Mononuclear cell (primary cell): ENCODE data around the gene NMT2. TPM values are rescaled to one million over a fixed set of nuclear protein-coding genes. Genes with fewer than 3 reads are reported as not detected.
"Not testable (repeated sequence)": the region's sequence is repeated elsewhere in the genome, so short reads cannot be mapped to it uniquely, and the experiment has no call there.

Experiments
- H3K27me3 ChIP-seq: 2 replicates; pipeline ENCODE4 v1.6.0; 2011; ENCODE audit warnings: low read length, control low read depth; ENCODE audit not compliant: insufficient read depth
- H3K4me1 ChIP-seq: 2 replicates; pipeline ENCODE4 v1.5.1; 2011; ENCODE audit warnings: mild to moderate bottlenecking, low read length, control low read depth; ENCODE audit not compliant: insufficient read depth
- H3K4me3 ChIP-seq: 2 replicates; pipeline ENCODE4 v1.5.1; 2011; ENCODE audit warnings: mild to moderate bottlenecking, low read length, moderate library complexity
- H3K9me3 ChIP-seq: 2 replicates; pipeline ENCODE4 v1.5.1; 2011; ENCODE audit warnings: low read depth, mild to moderate bottlenecking, control low read depth, low read length
- total RNA-seq: library from RNA; depleted of rRNA; stranded (reverse); fragments of >200 nt; gene quantifications from one replicate; pipeline ENCODE4 v1.2.3, GENCODE V29; 2012

NMT2 gene
- total RNA-seq: 17.1 TPM

DNA sequence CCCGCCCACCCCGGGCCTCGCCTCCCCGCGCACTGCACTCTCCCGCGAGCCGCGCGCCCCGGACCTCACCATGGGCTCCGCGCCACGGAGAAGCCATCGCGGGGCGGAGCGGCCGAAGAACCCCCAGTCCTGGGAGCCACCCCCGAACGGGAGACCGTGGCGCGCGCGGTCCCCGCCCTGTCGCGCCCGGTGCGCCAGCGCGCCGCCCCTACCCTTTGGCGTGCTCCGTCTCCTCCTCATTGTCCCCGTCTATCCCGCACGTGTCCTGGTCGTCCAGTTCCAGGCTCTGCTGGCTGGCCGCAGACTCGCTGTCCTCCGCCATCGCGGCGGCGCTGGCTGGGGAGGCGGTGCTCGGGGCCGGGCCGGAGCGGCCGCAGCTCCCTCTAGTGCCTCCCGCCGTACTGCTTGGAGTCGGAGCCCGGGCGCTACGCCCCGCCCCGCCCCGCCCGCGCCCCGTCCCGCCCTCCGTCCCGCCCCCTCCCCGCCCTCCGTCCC lies at the start of gene NMT2:
NMT2 (minus strand) TSS at position 403 of the 495 bp plus-strand sequence; CDS start at position 322, 81 bp downstream.
- no peaks in the 10 kb centered on the region for H3K9me3 ChIP-seq

DNA sequence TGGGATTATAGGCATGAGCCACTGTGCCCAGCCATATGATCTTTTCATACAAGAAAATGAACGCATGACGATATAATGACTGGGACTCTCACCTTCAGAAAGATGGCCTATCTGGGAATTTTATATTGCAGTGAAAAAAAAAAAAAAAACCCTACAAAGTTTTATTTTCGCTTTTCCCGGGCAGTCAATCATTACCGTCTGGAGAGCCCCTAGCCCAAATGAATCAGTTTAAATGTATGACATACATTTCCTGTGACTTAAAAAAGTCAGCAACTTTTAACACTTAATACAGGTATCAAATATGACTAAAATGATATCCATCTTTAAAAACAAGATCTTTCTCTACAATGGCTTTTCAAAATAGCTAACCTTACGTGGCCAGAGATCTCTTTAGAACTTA lies 48.2 kb upstream of the NMT2 start:
- H3K4me1 ChIP-seq: no peaks in the 10 kb centered on the region
- no peaks in the 10 kb centered on the region for H3K9me3 ChIP-seq
- no peak overlapping the region for H3K4me3 ChIP-seq
- H3K27me3 ChIP-seq: no peaks in the 10 kb centered on the region

More for the DNA sequence above, at the start of gene NMT2:
- H3K4me3 ChIP-seq: peak within 1 kb of the TSS; percentile 77
- H3K4me1 ChIP-seq: peaks cover 31% of the 10 kb centered on the region
- peaks cover 19% of the 10 kb centered on the region for H3K27me3 ChIP-seq

DNA sequence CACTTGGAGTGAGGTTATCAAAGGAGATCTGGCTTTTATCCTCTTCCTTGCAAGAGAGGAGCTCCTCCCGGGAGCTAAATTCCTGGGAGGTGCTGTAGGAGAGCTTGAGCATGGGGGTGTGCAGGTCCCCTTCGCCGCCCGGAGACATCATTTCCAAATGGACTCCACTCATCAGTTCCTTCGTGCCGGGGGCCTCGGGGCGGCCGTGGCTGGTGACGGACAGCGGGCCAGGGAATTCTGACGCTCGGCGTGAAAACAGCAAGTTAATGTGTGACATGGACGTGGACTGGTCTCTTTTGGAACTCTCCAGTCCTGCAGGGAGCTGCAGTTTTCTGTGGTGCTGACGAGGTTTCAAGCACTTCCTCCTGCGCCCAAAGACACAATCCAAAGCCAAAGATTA lies 45.7 kb upstream of the NMT2 start:
- no peak overlapping the region for H3K4me3 ChIP-seq
- H3K9me3 ChIP-seq: no peaks in the 10 kb centered on the region
- H3K27me3 ChIP-seq: no peaks in the 10 kb centered on the region
- H3K4me1 ChIP-seq: peaks cover 9% of the 10 kb centered on the region

DNA sequence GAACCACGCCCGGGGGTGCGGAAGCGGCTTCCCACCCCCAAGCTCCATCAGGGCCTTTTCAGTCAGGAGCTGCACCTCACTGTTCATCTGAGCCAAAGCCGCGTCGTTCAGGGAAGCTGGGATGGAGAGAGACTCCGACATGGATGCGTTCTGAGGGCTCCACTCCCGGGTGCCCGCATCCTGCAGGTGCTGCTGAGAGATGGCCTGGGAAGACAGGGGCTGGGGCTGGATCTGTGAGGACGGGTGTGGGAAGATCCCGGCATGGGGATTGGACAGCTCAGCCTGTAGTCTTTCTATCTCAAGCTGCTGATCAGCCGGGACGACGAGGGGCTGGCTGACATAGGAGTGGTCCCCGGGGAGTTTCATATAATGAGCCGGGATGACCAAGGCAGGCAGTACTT lies 45.0 kb upstream of the NMT2 start:
- Histone ChIP-seq H3K4me3 (no peak overlapping the region), H3K27me3 (no peaks in the 10 kb centered on the region), H3K9me3 (no peaks in the 10 kb centered on the region), H3K4me1 (peaks cover 14% of the 10 kb centered on the region)

DNA sequence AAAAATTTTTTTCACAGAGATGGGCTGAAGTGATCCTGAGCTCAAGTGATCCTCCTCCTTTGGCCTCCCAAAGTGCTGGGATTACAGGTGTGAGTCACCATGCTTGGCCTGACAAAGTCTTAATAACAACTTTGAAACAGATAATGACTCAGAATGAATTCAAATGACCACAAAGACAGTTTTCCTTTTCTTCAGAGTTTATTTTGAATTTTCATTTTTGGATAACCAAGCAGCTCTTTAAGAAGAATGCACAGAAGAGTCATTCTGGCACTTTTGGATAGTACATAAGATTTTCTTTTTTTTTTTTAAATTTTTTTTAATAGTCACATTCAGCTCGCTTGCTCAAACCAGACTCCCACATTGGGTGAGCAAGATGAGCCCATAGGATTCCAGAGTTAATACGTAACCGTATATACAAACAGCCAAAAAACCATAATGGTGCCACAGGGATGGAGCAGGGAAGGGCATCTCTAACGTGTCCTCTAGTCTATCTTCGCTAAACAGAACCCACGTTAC lies 43.0 kb upstream of the NMT2 start:
- H3K27me3 ChIP-seq: no peaks in the 10 kb centered on the region
- H3K4me1 ChIP-seq: peaks cover 24% of the 10 kb centered on the region
- no peak overlapping the region for H3K4me3 ChIP-seq
- H3K9me3 ChIP-seq: no peaks in the 10 kb centered on the region

DNA sequence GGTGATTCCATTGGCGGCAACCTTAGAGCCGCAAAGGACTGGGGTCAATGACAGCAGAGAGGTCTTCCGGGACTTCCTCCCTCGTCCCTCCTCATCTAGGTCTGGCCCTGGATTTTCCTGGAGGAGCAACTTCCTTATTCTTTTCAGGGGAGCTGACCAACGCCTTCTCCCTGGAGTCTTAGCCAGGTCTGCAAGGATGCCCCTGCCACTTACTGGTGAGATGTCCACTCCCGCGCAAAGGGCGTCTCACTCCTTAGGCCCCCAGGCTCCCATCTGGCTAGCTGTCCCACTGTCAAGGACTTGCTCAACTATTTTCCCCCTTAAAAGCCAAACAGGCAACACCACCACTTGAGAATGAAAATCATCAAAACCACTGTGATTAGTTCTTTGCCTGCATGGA lies 42.0 kb upstream of the NMT2 start:
- Histone ChIP-seq H3K4me3 (no peak overlapping the region), H3K4me1 (peaks cover 24% of the 10 kb centered on the region), H3K27me3 (no peaks in the 10 kb centered on the region), H3K9me3 (no peaks in the 10 kb centered on the region)

DNA sequence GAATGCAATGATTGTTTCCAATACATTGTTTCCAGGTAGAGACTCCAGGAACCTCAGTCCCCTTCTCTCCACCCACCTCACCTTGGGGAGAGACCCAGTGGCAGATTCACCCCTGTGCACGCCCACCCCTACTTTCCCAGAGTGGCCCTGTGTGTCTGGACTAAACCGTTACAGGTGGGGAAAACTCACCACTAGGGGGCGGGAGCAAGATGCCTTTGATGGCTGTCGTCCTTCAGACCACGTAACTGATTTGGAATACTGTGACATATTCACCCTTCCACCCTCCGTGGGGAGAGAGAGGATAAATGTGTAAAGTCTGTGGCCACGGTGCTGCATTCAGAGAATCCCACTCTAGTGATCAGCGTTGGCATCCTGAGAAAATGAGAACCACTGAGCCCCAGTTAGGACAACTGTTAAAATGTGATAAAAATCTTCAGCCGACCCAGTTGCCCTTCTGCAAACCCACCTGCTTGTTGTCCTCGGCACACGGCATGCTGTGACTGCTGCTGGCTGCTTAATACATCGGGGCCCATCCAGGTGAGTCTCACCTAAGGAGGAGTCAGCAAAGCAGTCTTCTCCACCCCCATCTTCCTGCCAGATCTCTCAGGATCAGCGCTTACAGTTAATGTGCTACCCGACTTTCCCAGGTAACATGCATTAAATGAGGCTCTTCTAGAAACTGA lies 41.5 kb upstream of the NMT2 start:
- H3K4me3 ChIP-seq: no peak overlapping the region
- H3K27me3 ChIP-seq: no peaks in the 10 kb centered on the region
- H3K4me1 ChIP-seq: peaks cover 24% of the 10 kb centered on the region
- H3K9me3 ChIP-seq: no peaks in the 10 kb centered on the region

DNA sequence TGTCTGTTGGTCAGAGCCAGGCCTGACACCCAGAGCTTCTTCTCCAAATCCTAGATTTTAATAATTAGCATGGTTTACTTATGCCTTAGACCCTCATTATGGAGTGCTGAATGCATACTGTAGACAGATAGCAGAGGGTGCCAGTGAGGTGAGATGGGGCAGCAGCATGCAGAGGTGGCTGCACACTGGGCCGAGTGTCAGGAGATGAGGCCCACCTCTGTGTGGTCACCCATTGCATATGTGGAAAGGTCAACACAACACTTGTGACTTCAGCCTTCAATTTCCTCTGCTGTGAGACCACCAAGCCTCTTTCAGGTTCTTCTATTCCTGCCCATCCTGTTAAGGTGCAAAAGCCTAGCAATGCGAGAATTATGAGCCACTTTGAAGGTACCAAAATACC lies 39.7 kb upstream of the NMT2 start:
- Histone ChIP-seq H3K4me1 (peaks cover 24% of the 10 kb centered on the region), H3K27me3 (no peaks in the 10 kb centered on the region), H3K4me3 (no peak overlapping the region), H3K9me3 (no peaks in the 10 kb centered on the region)

DNA sequence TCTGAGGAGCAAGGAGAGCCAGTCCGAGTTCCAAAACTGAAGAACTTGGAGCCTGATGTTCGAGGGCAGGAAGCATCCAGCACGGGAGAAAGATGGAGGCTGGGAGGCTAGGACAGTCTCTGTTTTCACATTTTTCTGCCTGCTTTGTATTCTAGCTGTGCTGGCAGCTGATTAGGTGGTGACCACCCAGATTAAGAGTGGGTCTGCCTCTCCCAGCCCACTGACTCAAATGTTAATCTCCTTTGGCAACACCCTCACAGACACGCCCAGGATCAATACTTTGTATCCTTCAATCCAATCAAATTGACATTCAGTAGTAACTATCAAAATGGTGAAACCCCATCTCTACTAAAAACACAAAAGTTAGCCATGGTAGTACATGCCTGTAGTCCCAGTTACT lies 38.9 kb upstream of the NMT2 start:
- H3K4me1 ChIP-seq: peaks cover 24% of the 10 kb centered on the region
- not testable (repeated sequence) for H3K27me3 ChIP-seq, H3K9me3 ChIP-seq, H3K4me3 ChIP-seq

DNA sequence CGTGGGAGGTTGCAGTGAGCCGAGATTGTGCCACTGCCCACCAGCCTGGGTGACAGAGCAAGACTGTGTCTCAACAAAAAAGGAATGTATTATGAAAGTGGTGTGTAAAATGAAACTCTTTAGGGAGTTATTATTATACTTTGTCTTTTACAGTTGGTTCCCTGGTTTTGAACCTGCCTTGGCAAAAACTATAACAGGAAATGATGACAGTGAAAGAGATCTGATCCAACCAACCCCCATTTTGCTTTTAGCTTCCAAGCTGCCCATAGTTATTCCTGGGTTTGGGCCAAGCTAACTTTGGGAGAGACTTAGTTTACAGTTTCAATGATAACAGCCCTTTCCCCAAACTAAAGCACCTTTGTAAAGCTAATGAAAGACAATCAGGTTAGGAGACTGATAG lies 34.1 kb upstream of the NMT2 start:
- H3K27me3 ChIP-seq: no peaks in the 10 kb centered on the region
- H3K4me1 ChIP-seq: peaks cover 10% of the 10 kb centered on the region
- no peak overlapping the region for H3K4me3 ChIP-seq
- H3K9me3 ChIP-seq: no peaks in the 10 kb centered on the region

DNA sequence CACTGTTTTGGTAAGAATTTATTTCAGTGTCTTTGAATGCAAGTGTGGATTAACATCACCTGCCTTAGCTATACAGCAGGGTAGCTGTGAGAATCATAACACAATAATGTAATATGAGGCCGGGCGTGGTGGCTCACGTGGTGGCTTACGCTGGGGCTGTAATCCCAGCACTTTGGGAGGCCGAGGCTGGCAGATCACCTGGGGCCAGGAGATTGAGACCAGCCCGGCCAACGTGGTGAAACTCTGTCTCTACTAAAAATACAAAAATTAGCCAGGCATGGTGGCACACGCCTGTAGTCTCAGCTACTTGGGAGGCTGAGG lies 33.8 kb upstream of the NMT2 start:
- H3K4me1 ChIP-seq: peaks cover 11% of the 10 kb centered on the region
- H3K9me3 ChIP-seq, H3K27me3 ChIP-seq, H3K4me3 ChIP-seq: not testable (repeated sequence)

DNA sequence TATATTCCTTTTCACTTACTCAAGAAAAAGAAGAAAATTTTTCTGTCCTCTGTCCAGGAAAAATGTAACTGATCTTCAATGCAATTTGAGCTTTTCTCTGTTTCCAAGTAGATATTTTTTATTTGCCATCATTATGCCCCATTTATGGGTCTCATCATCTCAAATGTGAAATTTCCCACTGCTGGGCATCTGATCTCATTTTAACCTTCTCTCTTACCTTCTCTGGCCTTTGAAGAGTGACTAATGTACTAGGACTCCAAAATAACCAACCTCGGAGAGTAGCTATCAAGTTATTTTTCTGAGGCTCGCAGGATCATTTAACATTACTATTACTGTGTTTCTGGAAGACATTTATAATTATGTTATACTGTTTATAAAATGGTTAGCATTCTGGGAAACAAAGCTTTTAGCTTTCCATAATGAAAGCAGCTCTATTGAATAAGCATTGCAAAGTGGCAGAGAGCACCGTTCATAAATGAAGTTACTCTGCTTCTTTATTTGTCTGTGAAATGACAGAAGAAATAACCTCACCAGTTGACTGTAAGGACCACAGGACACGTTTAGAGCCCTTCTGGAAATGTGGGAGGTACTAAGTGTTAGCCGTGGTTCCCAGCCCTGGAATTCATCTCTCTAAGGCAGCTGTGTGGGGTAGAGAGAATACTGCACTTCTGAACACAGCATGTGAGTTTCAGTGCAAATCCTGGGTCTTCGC lies 33.3 kb upstream of the NMT2 start:
- Histone ChIP-seq H3K9me3 (no peaks in the 10 kb centered on the region), H3K4me1 (peaks cover 11% of the 10 kb centered on the region), H3K4me3 (no peak overlapping the region), H3K27me3 (peaks cover 6% of the 10 kb centered on the region)

DNA sequence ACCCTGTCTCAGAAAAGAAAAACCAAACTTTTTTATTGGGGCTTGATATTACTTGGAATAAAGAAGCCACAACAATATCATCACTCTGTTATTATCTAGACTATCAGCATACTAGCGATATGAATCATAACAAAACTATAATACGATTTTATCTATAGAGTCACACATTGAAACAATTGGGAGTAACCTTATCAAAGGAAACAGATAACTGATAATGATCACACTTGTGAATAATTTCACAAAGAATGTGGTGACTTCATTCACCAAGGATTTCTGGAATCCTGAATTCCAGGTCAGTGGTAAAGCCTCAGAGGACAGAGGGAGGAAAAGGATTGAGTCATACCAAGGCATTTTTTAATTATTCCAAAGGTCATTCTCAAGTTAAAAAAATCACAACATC lies 32.1 kb upstream of the NMT2 start:
- Histone ChIP-seq H3K4me3 (no peak overlapping the region), H3K9me3 (no peaks in the 10 kb centered on the region), H3K27me3 (peaks cover 6% of the 10 kb centered on the region), H3K4me1 (peaks cover 19% of the 10 kb centered on the region)

DNA sequence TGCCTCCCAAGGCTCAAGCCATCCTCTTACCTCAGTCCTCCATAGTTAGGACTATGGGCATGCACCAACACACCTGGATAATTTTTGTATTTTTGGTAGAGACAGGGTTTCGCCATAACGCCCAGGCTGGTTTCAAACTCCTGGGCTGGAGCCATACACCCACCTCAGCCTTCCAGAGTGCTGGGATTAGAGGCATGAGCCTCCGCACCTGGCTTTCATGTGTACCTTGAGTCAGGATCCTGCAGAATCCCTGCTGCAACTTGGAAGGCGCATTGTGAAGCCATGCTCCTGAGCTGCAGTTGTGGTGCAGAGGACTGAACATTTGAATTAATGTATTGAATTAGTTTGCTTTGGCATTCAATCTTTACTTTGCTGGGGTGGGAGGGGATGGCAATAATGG lies 29.4 kb upstream of the NMT2 start:
- Histone ChIP-seq H3K27me3 (peaks cover 6% of the 10 kb centered on the region), H3K4me3 (no peak overlapping the region), H3K4me1 (peaks cover 20% of the 10 kb centered on the region), H3K9me3 (no peaks in the 10 kb centered on the region)

DNA sequence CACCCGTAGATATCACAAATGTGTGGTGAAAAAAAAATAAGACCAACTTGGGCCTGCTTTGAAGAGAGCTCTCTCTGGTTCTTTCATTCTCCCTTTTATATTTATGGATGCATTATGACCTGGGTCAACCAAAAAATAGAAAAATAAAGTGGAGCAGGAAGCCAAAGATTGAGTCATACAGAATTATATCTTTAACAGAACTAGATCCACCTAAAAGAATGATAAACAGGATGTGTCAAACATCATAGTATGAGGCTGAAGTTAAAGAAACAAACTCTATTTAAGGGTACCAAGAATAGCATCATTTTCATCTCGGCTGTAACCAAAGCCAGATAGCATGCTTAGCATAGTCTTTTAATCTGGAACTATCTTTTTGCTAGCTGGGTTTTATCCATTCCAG lies 28.8 kb upstream of the NMT2 start:
- H3K9me3 ChIP-seq: no peaks in the 10 kb centered on the region
- no peak overlapping the region for H3K4me3 ChIP-seq
- peaks cover 6% of the 10 kb centered on the region for H3K27me3 ChIP-seq

More for the DNA sequence above, 28.8 kb upstream of the NMT2 start:
- H3K4me1 ChIP-seq: peaks cover 20% of the 10 kb centered on the region
